Skeletal muscle satellite cell (primary cell): ENCODE results near the gene FGD5.

ENCODE experiments used
- H3K27me3 ChIP-seq: 2 replicates; pipeline ENCODE4 v1.7.0; 2013; ENCODE audit warnings: low read length; ENCODE audit not compliant: control insufficient read depth, insufficient read depth
- H3K36me3 ChIP-seq: 2 replicates; pipeline ENCODE4 v1.7.0; 2013; ENCODE audit warnings: mild to moderate bottlenecking, control low read depth, low read length; ENCODE audit not compliant: insufficient read depth
- H3K4me1 ChIP-seq: 2 replicates; pipeline ENCODE4 v1.7.0; 2013; ENCODE audit warnings: low read length; ENCODE audit not compliant: control insufficient read depth, insufficient read depth
- H3K4me2 ChIP-seq: 2 replicates; pipeline ENCODE4 v1.7.0; 2013; ENCODE audit warnings: mild to moderate bottlenecking, low read length
- H3K4me3 ChIP-seq: 2 replicates; pipeline ENCODE4 v1.7.0; 2013; ENCODE audit warnings: low read length
- H3K9ac ChIP-seq: 2 replicates; pipeline ENCODE4 v1.7.0; 2013; ENCODE audit warnings: mild to moderate bottlenecking, low read depth, low read length, moderate library complexity
- H3K9me3 ChIP-seq: replicated peaks from 2 replicates; pipeline ENCODE4 v1.7.0; 2013; ENCODE audit warnings: mild to moderate bottlenecking, control low read depth, low read length

Gene FGD5

GRCh38 chr3:14775563-14775962, 43.2 kb upstream of the FGD5 start:
- no peak overlapping the region for H3K4me2 ChIP-seq
- H3K36me3 ChIP-seq: no peaks in the 10 kb centered on the region
- H3K4me1 ChIP-seq: no peaks in the 10 kb centered on the region
- no peaks in the 10 kb centered on the region for H3K27me3 ChIP-seq
- H3K4me3 ChIP-seq: no peak overlapping the region
- no peak overlapping the region for H3K9ac ChIP-seq
- no peaks in the 10 kb centered on the region for H3K9me3 ChIP-seq

- no peak overlapping the region for H3K4me2 ChIP-seq
- no peaks in the 10 kb centered on the region for H3K36me3 ChIP-seq
- no peaks in the 10 kb centered on the region for H3K4me1 ChIP-seq
- H3K27me3 ChIP-seq: no peaks in the 10 kb centered on the region
- no peak overlapping the region for H3K9ac ChIP-seq
- no peaks in the 10 kb centered on the region for H3K9me3 ChIP-seq
- H3K4me3 ChIP-seq: no peak overlapping the region
Observed at GRCh38 chr3:14779069-14779685, 39.6 kb upstream of the FGD5 start.

GRCh38 chr3:14780927-14781507, 37.7 kb upstream of the FGD5 start:
- Histone ChIP-seq H3K4me2 (no peak overlapping the region), H3K9me3 (no peaks in the 10 kb centered on the region), H3K9ac (no peak overlapping the region), H3K36me3 (no peaks in the 10 kb centered on the region), H3K4me1 (no peaks in the 10 kb centered on the region), H3K4me3 (no peak overlapping the region), H3K27me3 (no peaks in the 10 kb centered on the region)

- no peaks in the 10 kb centered on the region for H3K27me3 ChIP-seq
- no peak overlapping the region for H3K9ac ChIP-seq
Observed at GRCh38 chr3:14783480-14784086, 35.2 kb upstream of the FGD5 start.

GRCh38 chr3:14784087-14784681, 34.6 kb upstream of the FGD5 start:
- H3K4me2 ChIP-seq: no peak overlapping the region
- no peak overlapping the region for H3K4me3 ChIP-seq
- no peaks in the 10 kb centered on the region for H3K36me3 ChIP-seq
- H3K4me1 ChIP-seq: no peaks in the 10 kb centered on the region
- H3K9me3 ChIP-seq: no peaks in the 10 kb centered on the region
- no peaks in the 10 kb centered on the region for H3K27me3 ChIP-seq
- no peak overlapping the region for H3K9ac ChIP-seq

More at GRCh38 chr3:14783480-14784086, 35.2 kb upstream of the FGD5 start:
- Histone ChIP-seq H3K4me3 (no peak overlapping the region), H3K4me1 (no peaks in the 10 kb centered on the region), H3K36me3 (no peaks in the 10 kb centered on the region), H3K4me2 (no peak overlapping the region), H3K9me3 (no peaks in the 10 kb centered on the region)

GRCh38 chr3:14785207-14786155, 33.3 kb upstream of the FGD5 start:
- Histone ChIP-seq H3K4me2 (no peak overlapping the region), H3K4me3 (no peak overlapping the region)

GRCh38 chr3:14786369-14786768, 32.4 kb upstream of the FGD5 start:
- Histone ChIP-seq H3K27me3 (no peaks in the 10 kb centered on the region), H3K4me2 (no peak overlapping the region), H3K4me3 (no peak overlapping the region), H3K4me1 (no peaks in the 10 kb centered on the region), H3K9ac (no peak overlapping the region), H3K36me3 (no peaks in the 10 kb centered on the region), H3K9me3 (no peaks in the 10 kb centered on the region)

More at GRCh38 chr3:14785207-14786155, 33.3 kb upstream of the FGD5 start:
- no peaks in the 10 kb centered on the region for H3K4me1 ChIP-seq
- H3K9me3 ChIP-seq: no peaks in the 10 kb centered on the region
- no peak overlapping the region for H3K9ac ChIP-seq
- no peaks in the 10 kb centered on the region for H3K36me3 ChIP-seq
- H3K27me3 ChIP-seq: no peaks in the 10 kb centered on the region

GRCh38 chr3:14787630-14788029, 31.1 kb upstream of the FGD5 start:
- no peak overlapping the region for H3K4me2 ChIP-seq
- H3K9me3 ChIP-seq: no peaks in the 10 kb centered on the region
- H3K4me3 ChIP-seq: no peak overlapping the region
- no peaks in the 10 kb centered on the region for H3K27me3 ChIP-seq
- H3K36me3 ChIP-seq: no peaks in the 10 kb centered on the region
- H3K4me1 ChIP-seq: no peaks in the 10 kb centered on the region
- H3K9ac ChIP-seq: no peak overlapping the region

- no peaks in the 10 kb centered on the region for H3K36me3 ChIP-seq
- H3K4me2 ChIP-seq: no peak overlapping the region
- no peaks in the 10 kb centered on the region for H3K9me3 ChIP-seq
- no peak overlapping the region for H3K4me3 ChIP-seq
- no peaks in the 10 kb centered on the region for H3K27me3 ChIP-seq
- no peaks in the 10 kb centered on the region for H3K4me1 ChIP-seq
- H3K9ac ChIP-seq: no peak overlapping the region
Observed at GRCh38 chr3:14788644-14789043, 30.1 kb upstream of the FGD5 start.

- H3K4me3 ChIP-seq: no peak overlapping the region
- no peak overlapping the region for H3K9ac ChIP-seq
- no peaks in the 10 kb centered on the region for H3K36me3 ChIP-seq
- no peaks in the 10 kb centered on the region for H3K4me1 ChIP-seq
- no peak overlapping the region for H3K4me2 ChIP-seq
- H3K27me3 ChIP-seq: no peaks in the 10 kb centered on the region
- no peaks in the 10 kb centered on the region for H3K9me3 ChIP-seq
Observed at GRCh38 chr3:14789221-14789620, 29.5 kb upstream of the FGD5 start.

- no peak overlapping the region for H3K4me2 ChIP-seq
- no peak overlapping the region for H3K4me3 ChIP-seq
- H3K9ac ChIP-seq: no peak overlapping the region
- no peaks in the 10 kb centered on the region for H3K9me3 ChIP-seq
- H3K4me1 ChIP-seq: no peaks in the 10 kb centered on the region
- no peaks in the 10 kb centered on the region for H3K36me3 ChIP-seq
- no peaks in the 10 kb centered on the region for H3K27me3 ChIP-seq
Observed at GRCh38 chr3:14789640-14790285, 29.0 kb upstream of the FGD5 start.
